Iris pigment epithelial cell (primary cell): Measurements from ENCODE around the gene KLHL22.

Experiments
- DNase-seq: peaks from one replicate; pipeline ENCODE4 v3.0.0-alpha.2; 2011; ENCODE audit warnings: low read depth

KLHL22 gene

DNA sequence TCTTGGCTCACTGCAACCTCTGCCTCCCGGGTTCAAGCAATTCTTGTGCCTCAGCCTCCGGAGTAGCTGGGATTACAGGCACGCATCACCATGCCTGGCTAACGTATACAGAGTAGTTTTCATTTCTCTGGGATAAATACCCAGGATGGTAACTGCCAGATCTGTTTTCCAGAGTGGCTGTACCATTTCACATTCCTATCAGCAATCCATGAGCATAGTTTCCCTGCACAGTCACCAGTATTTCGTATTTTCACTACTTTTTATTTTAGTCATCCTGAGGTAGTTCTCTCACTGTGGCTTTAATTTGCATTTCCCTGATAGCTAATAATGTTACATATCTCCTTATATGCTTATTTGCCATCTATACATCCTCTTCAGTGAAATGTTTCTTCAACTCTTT is 47.0 kb downstream of the KLHL22 start:
- no peak for DNase-seq

DNA sequence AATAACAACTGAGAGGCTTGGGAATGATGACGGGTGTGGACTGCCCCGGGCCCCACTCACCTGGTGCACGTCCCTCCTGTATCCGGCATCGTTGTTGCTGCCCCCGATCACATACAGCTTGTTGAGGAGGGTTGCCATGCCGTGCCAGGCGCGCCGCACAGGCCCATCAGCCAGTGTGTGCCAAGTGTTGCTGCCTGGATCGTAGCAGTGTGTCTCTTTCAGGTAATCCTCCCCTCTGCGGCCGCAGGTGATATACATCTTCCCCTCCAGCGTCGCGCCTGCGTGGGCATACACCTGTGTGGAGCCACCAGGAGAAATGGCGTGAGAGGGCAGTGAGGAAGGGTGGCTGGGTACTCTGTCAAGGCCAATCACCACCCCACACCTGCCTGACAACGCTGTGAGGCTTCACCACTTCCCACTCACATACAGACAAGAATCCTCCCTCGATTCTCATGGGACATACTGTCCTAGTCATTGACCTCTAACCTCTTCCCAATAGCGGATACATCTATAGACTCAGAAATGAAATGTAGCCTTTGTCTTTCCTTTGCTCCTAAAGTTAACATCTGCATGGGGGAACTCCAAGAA is 49.1 kb downstream of the KLHL22 start:
- DNase-seq, result no peak

DNA sequence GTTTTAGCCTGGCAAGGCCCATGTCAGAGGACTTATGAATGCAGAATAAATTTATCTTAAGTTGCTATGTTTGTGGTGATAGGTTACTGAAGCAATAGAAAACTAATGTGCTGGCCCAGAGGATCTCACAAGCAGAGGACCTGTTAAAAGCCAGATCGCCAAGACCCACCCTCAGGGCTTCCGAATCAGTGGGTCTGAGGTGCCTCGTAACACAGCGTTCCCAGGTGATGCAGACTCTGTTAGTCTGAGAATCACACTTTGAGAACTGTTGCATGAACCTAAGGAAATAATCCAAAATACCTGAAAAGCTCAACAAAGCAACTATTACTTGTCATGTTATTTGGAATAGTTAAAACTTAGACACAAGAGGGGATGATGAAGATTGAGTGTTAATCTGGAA is 51.3 kb downstream of the KLHL22 start:
- no peak for DNase-seq

DNA sequence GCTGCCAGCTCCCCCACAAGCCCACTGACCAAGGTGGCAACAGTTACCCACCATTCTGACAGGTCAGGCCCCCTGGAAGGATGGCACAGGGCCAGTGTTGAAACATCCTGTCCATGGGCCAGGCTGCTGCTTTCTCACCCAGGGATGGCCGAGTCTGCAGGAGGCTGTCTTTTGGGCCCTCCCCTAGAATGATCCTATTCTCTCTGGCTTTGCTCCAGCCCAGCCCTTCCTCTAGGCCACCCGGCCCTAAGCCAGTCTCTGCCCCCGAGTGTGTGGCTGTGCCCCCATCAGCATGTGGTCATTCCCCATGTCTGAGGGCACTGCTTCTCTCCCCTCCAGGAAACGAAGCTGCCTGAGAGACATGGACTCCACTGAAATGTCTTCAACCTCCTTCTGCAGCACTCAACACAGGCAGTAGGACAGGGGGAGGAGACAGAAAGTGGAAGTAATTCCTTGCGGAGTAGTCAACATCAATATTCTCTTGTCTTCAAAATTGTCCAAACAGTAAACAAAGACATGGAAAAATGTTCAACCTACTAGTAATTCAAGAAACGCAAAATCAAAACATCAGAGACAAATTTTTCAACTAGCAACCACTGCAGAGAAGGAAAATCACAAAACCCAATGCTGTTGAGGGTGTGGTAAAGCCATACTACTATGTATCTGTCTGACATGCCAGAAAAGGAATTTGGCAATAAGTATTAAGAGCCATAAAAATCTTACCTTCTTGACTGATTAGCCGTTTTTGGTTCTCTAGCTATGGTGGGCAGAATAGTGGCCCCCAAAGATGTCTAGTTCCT is 52.9 kb downstream of the KLHL22 start:
- no peak for DNase-seq

DNA sequence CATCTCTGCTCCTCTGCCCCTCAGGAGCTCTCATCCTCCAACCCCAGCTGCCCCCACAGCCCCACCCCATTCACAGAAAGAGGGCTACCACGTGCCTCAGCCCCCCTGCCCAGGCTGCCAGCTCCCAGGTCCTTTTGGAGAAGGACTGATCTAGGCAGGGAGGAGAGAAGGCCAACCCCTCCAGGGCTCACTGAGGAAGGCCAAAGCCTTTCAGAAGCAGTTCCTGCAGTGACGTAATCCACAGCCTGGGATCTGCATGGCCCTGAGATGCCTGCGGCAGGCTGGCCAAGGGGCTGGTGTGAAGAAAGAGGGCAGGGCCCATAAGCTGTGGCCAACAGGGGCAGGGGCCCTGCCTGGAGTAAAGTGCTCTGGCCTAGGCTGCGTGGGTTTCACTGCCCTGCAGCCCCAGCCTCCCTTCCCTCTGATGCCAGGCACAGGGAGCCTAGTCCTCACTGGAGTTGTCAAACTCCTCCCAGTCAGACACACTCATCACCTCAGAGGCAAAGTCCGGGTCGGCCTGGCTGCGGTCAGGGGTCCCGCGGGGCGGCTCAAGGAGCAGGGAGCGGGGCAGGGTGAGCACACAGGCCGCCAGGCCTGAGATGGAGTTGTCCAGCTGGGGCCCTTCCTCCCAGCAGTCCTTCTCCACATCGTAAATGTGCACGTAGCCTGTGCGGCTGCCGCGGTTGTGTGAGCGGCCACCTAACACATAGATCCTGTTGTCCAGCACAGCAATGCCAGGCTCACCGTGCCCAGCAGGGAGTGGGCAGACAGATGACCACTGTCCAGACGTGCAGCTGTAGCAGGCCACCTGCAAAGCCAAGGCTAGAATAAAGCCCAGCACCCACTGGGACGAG is 53.7 kb downstream of the KLHL22 start:
- DNase-seq, result peak; percentile 40

DNA sequence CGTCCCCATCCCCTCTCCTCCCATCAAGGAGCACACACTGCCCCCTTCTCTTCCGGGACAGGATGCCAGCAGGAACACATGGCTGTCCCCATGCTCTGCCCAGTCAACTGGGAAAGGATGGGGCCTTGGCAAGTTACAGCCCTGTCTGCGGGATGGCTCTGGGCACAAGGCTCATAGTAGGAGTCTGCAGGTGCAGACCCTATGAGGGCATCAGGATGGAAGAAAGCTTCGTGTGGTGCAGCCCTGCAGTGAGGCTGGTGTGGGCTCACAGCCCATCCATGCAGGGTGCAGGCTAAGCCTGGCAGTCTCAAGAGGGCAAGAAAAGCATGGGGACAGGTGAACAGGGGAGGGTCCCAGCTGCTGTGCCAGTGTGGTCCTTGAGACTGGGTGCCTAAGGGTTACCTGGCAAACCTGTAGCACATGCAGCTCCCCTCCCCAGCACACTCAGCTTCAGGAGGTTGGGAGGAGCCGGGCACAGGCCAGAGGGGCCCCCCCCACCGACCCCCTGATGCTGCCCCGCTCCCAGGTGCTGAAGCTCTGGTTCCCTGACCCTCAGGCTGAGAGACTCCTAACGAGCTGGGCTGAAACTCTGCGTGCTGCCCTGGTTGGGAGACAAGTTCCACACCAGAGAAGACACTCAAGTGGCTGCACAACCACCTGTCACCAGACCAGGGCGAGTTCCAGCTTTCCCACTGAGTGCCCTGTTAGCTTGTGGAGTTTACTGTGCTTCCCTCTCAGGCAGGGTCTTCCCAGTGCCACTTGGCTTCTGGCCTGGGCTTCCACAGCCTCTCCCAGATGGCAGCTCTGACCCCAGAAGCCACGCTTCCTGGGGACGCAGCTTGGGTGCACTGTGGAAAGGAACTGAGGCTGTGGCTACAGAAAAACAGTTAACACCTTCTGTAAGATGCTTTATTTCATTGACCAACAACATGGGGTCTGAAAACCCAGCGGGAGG is 54.7 kb downstream of the KLHL22 start:
- no peak for DNase-seq

DNA sequence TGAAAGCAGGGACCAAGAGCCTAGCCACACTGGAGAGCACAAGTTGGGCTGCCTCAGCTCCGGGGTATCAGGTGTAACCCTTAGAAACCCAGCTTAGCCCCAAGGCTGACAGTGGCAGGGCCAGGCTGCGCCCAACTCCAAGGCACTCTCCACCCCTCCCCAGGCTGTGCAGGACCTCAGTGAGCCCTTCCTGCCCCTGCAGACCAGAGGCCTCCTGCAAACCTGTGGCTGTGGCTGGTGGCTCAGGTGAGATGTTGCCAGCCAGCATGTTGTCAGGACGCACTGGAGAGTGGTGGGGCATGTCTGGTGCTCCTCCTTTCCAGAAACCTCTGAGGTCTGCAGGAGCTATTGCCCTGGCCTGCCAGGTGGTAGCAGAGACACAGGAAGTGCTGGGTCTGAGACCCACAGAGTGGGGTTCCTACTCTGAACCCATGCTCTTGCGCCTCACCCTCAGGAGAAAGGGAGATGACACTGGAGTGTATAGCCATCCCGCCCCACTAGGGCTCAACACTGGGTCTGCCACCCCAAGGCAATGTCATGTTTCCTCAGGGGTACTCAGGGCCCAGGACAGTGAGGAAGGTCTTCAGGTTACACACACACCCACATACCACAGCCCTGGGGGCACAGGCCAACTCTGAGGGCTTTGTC is 55.5 kb downstream of the KLHL22 start:
- no peak for DNase-seq

- no peak for DNase-seq
Observed at GRCh38 chr22:20439556-20439927, 56.1 kb downstream of the KLHL22 start.

- no peak for DNase-seq
Observed at GRCh38 chr22:20438678-20439492, 56.7 kb downstream of the KLHL22 start.

DNA sequence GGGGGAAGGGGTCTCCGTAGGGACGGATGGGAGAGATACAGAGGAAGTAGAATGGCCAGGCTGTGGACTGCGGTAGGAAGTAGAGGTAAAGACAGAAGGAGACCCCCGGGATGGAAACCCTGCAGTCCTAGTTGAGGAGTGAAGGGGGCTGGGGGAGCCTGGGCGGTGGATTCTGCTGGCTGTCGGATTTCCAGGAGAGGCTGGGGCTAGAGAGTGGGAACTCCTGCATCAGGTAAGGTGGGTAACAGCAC is 57.2 kb downstream of the KLHL22 start:
- DNase-seq, result no peak

DNA sequence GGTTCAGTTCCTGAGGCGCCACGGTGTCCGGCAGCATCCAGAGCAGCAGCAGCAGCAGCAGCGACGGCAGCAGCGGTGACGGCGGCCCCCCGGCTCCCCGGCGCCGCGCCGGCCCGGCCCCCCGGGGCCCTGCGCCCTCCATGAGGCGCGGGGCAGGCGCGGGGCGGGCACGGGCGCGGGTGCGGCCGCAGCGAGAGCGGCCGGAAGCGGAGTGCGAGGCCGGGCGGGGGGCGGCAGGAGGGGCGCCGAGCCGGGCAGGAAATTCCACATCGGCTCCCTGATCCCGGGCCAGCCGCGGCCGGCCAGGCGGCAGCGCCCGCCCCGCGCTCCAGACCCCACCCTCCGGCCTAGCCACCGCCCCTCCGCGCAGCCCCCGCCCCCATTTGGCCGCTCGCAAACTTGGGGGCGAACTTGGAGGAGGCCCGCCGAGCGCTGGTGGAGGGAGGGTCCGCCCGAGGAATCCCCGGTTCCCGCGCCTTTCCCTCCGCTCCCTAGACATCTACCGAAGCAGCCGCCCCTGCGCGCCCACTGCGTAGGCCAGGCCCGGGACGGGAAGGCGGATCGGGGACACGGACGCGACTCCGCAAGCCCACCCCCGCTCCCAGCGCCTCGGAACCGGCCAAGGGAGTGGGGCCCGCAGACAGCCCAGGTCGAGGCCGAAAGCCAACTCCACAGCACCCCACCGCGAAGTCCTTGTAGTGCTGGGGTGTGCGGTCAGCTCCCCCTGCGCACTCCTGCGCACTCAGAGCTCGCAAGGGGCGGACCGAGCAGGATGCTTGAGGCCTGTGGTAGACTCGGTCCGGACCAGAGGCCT is 57.8 kb downstream of the KLHL22 start, which contains the start of gene SCARF2:
Gene SCARF2 (minus strand): TSS at position 213 of the 814 bp plus-strand sequence. CDS start 71 bp downstream, at position 142.
- peak; percentile 61 for DNase-seq

- peak; percentile 27 for DNase-seq
Observed at GRCh38 chr22:20436768-20437612, 58.6 kb downstream of the KLHL22 start.

- DNase-seq, result peak; percentile 43
Observed at GRCh38 chr22:20436307-20436767, 59.3 kb downstream of the KLHL22 start.

DNA sequence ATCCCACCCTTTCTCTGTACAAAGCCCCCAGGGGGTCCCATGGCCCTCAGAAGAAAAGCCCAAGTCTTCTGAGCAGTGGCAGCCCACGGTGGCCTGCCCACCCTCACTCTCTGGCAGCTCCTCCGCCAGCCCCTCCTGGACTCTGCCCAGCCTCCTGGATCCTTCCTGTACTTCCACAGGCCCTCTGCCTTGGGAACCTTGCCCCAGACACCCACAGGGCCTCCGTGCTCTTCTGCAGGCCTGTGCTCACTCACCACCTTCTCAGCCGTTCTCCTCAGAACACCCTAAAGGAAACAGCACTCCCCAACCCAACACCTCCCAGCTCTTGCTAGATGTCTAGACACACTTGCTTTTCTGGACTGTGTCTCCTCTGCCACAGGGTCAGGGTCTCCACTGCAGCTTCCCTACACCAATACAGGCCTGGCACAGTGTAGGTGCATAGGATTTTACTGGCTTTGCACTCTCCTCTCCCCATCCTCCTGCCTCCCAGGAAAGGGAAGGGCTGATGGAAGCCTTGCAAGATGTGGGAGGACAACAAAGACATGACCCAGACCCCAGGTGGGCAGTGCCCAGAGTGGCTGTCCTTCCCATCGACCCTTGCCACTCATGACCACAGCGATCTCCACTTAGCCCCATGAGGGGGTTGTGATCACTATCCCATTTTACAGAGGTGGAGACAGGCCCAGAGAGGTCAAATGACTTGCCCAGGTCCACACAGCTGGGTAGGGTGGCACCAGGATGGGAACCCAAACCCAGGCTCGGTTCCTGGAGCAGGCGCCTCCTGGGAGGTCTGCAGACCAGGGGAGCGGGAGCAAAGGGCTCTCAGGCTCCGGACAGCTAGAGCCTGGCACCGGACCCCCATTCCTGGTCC is 59.9 kb downstream of the KLHL22 start:
- no peak for DNase-seq

GRCh38 chr22:20434773-20435172 is 60.8 kb downstream of the KLHL22 start:
- no peak for DNase-seq

DNA sequence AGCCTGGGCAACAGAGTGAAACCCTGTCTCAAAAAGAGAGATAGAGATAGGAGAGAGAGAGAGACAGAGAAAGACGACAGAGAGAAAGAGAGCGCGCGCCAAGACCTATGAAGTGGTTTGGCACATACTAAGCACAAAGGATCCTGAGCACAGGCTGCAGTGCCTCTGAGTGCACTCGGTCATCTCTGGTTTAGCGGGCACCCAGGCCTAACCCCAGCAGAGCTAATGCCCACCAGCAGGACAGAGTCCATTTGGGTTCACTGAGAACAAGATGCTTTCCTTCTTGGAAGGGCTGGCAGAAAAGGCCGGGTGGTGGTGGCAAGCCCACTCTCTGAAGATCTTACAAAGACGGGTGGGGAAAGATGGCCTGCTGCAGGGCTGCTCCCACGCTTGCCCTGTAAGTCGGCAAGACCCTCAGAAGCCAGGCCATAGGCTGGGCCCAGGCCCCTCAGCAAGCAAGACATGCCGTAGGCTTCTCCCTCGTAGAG is 61.3 kb downstream of the KLHL22 start:
- no peak for DNase-seq

DNA sequence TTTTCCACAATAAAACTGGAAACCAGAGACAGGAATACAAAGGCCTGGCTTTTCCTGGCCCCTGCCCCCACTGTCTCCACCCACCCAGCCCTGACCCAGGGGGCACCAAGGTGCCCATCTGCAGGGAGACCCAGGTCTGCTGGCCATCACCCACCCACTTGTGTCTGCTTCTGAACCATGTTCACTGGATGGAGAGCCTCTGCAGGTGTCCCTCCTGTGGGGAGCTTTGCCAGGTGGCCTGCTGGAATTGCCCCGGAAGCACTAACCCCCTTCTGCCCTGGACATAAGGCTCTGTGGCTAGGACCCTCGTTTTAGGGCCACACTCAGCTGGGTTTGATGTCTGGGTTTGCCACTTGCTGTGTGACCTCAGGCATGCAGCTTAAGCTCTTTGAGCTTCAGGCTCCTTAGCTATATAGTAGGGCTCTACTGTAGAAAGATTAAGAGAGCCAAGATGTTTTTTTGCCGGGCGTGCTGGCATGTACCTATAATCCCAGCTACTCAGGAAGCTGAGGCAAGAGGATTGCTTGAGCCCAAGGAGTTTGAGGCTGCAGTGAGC is 61.8 kb downstream of the KLHL22 start:
- DNase-seq, result no peak
